ENCODE measurements around the gene GAPDH.
"Not testable (repeated sequence)": the region's sequence is repeated elsewhere in the genome, so short reads cannot be mapped to it uniquely, and the experiment has no call there.

The GAPDH gene

DNA sequence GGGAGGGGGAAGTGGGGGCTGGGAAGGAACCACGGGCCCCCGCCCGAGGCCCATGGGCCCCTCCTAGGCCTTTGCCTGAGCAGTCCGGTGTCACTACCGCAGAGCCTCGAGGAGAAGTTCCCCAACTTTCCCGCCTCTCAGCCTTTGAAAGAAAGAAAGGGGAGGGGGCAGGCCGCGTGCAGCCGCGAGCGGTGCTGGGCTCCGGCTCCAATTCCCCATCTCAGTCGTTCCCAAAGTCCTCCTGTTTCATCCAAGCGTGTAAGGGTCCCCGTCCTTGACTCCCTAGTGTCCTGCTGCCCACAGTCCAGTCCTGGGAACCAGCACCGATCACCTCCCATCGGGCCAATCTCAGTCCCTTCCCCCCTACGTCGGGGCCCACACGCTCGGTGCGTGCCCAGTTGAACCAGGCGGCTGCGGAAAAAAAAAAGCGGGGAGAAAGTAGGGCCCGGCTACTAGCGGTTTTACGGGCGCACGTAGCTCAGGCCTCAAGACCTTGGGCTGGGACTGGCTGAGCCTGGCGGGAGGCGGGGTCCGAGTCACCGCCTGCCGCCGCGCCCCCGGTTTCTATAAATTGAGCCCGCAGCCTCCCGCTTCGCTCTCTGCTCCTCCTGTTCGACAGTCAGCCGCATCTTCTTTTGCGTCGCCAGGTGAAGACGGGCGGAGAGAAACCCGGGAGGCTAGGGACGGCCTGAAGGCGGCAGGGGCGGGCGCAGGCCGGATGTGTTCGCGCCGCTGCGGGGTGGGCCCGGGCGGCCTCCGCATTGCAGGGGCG is at the start of gene GAPDH:
Gene GAPDH, plus strand, starts transcription at position 595 of the 772 bp plus-strand sequence. CDS start 316 bp downstream, outside the sequence.
- peak; percentile 93 to 95 for DNase-seq

DNA sequence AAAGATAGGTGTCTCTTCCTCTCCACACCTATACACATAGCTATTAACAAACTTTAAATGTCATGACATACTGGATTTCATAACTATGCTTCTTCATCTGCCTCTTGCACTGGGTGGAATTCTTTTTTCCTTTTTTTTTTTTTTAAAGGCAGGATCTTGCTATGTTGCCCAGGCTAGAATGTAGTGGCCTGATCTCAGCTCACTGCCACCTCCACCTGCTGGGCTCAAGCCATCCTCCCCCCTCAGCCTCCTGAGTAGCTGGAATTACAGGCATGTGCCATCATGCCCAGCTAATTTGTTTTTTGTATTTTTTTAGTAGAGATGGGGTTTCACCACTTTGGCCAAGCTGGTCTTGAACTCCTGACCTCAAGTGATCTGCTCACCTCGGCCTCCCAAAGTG is 46.1 kb upstream of the GAPDH start:
- DNase-seq = no peak

DNA sequence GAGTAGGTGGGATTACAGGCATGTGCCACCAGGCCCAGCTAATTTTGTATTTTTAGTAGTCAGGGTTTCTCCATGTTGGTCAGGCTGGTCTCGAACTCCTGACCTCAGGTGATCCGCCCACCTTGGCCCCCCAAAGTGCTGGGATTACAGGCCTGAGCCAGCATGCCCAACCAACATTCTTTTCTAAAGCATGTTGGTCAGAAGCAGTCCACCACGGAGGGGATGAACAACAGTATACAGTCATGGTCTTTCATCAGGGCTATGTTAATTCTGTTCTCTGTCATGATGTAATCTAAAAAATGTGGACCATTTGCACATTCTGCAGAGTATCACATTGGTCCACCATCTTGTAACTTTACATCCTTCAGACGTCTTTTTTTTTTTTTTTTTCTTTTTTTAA is 44.9 kb upstream of the GAPDH start:
- DNase-seq = no peak

DNA sequence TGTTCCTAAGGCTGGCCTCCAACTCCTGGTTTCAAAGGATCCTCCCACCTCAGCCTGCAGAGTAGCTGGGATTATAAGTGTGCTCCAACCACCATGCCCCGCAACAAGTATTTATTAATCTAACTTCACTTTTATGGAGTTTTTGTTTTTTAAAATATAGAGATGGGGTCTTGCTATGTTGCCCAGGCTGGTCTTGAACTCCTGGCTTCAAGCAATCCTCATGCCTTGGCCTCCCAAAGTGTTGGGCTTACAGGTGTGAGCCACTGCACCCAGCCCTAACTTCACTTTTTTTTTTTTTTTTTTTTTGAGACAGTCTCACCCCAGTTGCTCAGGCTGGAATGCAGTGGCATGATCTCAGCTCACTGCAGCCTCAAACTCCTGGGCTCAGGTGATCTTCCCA is 43.6 kb upstream of the GAPDH start:
- DNase-seq = not testable (repeated sequence)

DNA sequence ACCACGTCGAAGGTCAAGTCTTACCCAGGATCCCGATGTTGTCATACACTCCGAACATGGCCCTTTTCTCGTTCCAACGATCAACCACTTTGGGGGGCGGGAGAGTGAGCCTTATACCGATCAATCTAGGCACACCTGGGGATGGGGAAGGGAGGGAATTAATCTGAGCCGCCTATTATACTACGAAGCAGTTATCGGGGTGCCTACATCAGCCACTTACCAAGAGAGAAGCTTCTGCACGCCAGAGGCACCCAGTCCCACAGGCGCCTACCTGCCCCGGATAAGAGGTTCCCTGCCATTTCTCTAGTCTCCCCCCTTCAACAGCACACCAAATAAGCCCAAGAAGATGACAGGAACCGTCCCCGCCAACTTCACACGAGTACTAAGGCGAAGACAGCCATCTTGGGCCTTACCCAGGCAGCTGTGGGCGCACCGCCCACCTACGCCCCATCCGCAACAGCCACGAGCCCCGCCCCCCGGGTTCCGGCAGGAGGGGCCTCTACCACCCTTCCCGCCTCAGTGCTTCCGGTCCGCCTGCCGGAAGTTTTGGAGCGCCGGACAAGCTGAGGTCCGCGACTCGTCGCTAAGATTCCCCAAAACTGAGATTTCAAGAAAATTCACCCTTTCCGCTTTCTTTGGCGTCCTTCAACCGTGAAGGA is 41.4 kb upstream of the GAPDH start, which contains the start of gene MRPL51:
Gene MRPL51, minus strand, starts transcription at position 425 of the 659 bp plus-strand sequence. Its CDS starts 126 bp downstream, at position 299.
- peak; percentile 94 to 97 for DNase-seq

DNA sequence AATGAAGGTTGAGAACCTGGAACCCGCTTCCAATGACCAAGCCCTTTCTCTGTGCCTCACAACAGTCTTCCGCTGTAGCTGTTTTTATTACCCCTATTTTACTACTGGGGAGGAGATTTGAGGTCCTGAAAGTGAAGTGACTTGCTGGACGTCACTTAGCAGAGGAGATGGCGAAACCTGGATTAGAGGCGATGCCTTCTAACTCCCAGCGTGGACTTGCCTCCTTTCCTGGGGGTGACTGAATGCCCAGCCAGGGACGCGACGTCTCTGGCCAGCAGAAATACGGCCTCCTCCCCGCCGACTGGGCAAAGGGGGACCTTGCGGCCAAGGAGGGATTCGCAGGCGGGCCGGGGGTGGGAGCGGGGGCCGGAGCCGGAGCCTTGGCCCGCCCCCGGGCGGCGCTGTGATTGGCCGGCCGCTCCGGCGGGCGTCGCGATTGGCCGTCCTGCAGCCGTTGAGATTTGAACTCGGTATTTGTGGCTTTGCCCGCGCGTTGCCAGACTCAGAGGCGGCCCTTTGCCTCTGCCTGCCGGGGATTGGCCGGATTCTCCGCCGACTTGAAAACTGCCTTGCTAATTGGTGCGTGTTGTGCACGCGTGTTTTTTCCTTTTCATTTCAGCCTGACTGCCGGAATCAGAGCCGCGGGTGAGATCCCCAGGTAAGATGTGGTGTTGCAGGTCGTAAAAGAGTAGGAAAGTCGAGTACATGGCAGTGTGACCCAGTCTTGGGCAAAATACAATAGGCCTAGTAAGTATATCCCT is 40.6 kb upstream of the GAPDH start, which contains the start of gene NCAPD2:
Gene NCAPD2, plus strand, starts transcription at position 606 of the 761 bp plus-strand sequence. CDS start 997 bp downstream, outside the sequence.
- peak; percentile 96 to 97 for DNase-seq

DNA sequence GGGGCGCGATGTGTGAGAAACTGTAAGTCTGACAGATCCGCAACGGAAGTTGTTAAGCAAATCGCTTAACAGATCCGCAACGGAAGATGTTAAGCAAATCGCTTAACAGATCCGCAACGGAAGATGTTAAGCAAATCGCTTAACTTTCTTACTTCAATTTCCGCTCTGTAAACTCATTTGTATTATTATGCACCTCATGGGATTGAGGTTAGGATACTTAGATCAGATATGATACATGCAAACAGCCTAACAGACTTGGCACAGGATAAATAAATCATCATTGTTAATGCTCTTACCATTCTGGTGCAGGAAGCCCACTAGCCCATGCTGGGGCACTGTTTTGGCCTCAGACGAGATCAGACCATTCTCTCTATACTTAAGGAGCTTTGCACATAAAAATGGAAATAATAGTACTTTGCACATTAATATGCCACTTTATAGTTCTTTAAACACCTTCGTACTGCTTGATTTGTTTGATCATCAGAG is 40.0 kb upstream of the GAPDH start:
- DNase-seq = peak; percentile 25 to 27

DNA sequence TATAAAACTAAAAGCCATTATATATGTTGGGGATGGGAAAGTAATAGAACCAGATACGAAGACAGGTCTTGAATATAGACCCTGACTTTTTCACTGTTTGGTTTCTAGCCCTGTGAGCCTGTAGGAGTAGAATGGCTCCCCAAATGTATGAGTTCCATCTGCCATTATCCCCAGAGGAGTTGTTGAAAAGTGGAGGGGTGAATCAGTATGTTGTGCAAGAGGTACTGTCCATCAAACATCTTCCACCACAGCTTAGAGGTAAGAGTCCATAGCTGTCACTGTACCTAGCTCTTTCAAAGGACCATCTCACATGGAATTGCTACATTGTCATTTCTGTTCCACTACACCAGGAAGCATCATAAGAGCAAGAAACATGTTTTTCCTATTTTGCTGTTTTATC is 39.3 kb upstream of the GAPDH start:
- DNase-seq = no peak

DNA sequence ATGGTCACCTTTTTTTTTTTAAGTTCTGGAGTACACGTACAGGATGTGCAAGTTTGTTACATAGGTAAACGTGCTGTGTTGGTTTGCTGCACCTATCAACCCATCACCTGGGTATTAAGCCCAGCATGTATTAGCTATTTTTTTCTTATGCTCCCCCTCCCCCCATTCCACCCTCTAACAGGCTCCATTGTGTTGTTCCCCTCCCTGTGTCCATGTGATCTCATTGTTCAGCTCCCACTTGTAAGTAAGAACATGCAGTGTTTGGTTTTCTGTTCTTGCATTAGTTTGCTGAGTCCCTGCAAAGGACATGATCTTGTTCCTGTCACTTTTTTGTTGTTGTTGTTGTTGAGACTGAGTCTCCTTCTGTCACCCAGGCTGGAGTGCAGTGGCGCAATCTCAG is 37.0 kb upstream of the GAPDH start:
- DNase-seq = not testable (repeated sequence)

DNA sequence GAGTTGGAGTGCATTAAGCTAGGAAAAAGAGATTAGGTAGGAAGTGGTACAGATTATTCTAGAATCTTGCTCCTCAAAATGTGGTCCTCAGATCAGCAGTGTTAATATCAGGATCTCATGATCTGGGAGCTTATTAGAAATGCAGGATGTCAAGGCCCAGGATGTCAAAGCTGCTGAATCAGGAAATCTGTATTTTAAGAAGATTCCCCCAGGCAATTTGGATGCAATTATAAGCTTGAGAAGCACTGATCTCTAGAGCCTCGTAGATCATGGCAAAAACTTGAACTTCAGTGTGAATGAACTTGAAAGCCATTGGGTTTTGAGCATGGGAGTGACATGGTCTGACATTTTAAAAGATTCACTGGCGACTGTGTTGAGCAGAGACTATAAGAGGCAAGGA is 33.9 kb upstream of the GAPDH start:
- DNase-seq = no peak

DNA sequence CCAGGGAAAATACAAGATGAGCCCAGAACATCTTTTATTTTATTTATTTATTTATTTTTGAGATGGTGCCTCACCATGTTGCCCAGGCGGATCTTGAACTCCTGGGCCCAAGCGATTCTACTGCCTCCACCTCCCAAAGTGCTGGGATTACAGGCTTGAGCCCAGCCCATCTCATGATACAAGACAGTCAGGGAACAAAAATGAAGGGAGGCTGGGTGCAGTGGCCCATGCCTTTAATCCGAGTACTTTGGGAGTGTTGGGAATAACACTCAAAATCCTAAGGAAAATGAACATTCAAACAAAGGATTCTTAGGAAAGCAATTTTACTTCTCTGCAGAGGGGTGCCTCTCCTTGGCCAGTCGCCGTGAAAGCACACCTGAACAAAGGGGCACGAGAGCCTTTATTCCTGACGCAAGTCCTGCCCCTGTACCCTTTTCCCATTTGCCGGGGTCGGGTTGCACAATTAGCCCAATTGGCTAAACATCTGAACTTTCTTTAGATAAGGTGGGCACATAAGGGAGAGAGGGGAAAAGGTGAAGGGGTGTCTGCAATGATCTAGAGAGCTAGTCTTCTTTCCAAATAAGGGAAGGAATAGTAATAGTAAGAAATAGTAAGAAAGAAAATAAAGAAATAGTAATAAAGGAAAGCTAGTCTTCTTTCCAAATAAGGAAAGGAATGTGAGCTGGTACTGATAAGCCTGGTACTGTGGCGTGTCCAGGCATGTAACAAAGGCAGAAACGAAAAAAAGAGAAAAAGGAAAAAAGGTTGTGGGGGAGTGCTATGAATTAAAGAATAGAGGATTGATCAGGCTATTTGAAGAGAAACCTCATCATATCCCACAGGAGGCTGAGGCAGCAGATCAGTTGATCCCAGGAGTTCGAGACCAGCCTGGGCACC is 27.0 kb upstream of the GAPDH start:
- DNase-seq = no peak

DNA sequence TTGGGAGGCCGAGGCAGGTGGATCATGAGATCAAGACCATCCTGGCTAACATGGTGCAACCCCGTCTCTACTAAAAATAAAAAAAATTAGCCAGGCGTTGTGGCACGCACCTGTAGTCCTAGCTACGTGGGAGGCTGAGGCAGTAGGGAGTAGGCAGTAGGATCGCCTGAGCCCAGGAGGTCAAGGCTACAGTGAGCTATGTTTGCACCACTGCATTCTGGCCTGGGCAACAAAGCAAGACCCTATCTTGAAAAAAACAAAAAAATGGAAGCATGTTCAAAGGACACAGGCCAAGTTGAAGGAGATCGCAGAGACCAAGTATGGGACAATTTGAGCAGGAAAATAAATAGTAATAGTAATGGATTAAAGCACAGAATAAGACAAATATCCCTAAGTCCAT is 26.2 kb upstream of the GAPDH start:
- DNase-seq = no peak

DNA sequence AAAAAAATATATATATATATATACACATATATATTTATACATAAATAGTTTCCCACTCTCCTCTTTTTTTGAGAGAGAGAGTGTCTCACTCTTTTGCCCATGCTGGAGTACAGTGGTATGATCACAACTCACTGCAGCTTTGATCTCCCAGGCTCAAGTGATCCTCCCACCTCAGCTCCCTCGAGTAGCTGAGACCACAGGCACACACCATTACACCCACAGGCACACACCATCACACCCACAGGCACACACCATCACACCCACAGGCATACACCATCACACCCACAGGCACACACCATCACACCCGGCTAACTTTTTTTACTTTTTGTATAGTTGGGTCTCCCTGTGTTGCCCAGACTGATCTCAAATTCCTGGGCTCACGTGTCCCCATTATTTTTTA is 14.1 kb upstream of the GAPDH start:
- no peak for DNase-seq

DNA sequence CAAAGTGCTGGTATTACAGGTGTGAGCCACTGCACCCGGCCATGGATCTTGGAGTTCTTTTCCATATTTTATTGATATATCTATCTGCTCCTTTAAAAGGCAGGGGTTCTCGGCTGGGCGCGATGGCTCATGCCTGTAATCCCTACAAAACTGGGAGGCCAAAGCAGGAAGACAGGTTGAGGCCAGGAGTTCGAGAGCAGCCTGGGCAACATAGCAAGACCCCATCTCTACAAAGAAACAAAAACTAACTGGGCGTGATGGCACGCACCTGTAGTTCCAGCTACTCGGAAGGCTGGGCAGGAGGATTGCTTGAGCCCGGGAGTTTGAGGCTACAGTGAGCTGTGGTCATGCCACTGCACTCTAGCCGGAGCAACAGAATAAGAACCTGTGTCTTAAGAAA is 12.1 kb upstream of the GAPDH start:
- DNase-seq = no peak

DNA sequence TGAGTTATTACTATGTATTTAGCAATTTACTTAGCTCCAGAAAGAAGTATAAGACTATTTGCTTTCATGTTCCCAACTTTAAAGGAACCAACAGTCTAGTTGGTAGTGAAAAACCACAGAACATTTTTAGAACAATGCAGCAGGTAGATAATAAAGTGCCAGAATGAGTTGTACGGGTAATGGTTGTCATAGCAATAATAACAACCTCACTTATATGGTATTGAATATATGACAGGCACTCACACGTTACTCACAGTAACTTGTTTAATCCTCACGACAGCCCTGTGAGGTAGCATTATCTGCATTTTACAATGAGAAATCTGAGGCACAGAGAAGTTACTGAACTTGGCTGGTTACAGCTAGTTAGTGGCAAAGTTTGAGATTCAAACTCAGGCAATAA is 10.6 kb upstream of the GAPDH start:
- no peak for DNase-seq

DNA sequence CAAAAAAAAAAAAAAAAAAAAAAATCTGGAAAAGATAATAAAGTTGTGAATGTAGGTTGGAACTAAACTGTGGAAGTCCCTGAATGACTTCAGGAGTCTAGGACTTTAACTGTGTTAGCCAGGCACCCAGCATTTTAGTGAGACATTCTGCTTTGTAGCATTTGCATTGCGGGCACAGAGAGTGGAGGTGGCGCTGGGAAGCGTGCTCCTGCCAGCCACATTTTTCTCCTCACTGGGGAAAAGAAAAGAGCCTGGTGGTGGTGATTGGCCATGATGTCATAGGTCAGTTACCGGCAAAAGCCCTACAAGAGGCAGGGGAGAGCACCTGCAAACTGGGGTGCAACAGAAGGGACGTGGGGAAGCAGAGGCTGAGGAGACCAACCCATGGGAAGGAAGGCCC is 9.7 kb upstream of the GAPDH start:
- DNase-seq = no peak

DNA sequence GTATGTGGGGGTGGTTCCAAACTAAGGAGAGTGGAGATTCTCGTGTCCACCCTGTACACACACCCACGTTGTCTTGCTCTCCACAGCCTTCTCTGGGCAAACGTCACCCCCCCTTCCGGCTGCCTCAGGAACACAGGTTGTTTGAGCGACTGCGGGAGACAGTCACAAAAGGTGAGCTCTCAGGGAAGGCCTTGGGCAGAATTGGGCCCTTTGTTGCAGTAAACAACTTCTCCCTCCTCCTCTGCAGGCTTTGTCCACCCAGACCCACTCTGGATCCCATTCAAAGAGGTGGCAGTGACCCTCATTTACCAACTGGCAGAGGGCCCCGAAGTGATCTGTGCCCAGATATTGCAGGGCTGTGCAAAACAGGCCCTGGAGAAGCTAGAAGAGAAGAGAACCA is 8.1 kb upstream of the GAPDH start:
- no peak for DNase-seq

DNA sequence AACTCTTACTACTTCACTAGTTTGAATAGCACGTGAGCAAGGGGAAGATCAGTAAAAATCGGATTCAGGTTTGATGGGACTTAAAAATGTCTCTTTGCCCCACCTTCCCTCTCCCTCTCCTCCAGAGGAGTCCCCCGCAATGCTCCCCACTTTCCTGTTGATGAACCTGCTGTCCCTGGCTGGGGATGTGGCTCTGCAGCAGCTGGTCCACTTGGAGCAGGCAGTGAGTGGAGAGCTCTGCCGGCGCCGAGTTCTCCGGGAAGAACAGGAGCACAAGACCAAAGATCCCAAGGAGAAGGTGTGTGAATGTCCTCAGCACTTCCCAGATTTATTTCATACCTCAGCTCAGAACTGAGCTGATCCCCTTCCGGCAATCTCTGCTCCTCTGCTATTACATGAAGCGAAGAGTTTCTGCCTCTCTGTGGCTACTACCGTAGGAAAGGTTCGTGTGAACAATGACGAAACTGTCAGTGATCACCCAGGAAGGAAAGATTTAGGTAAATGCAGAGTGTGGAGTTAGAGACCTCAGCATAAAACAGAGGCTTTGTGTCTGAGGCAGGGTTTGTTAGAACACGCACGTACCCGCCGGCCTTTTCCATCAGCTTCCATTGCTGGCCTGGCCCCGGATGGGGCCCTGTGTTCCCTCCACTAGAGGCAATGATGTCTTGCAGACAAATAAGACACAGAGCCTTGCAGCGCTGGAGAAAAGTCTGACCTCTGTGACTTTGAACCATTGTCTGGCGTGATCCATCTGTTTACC is 7.4 kb upstream of the GAPDH start:
- DNase-seq = no peak

DNA sequence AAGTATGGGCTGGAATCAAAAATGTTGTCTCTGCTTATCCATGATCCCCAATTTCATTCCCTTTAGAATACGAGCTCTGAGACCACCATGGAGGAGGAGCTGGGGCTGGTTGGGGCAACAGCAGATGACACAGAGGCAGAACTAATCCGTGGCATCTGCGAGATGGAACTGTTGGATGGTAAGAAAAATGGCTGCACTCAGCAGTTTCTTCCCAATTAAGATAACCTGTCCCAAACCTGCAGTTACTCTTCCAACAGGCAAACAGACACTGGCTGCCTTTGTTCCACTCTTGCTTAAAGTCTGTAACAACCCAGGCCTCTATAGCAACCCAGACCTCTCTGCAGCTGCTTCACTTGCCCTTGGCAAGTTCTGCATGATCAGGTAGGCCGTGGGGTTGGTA is 6.6 kb upstream of the GAPDH start:
- no peak for DNase-seq

DNA sequence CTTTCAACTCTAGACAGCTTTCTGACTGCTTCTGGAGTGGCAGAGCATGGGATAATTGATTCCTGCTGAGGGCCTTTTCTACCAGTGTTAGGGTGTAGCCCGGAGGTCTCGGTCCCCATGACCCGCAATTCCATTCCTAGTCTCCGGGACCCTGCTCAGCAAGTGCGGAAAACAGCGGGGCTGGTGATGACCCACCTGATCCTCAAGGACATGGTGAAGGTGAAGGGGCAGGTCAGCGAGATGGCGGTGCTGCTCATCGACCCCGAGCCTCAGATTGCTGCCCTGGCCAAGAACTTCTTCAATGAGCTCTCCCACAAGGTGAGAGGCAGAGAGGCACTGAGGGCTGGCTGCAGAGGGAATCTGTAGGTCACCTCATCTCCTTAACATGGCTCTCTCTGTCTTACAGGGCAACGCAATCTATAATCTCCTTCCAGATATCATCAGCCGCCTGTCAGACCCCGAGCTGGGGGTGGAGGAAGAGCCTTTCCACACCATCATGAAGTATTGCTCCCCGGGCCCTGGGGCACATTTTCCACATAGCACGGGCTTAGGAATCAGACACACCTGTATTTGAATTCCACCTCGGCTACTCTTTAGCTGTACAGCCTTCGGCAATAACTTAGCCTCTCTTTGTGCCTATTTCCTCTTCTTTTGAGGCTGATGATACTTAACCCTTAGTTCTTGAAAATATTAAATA is 5.6 kb upstream of the GAPDH start:
- no peak for DNase-seq

DNA sequence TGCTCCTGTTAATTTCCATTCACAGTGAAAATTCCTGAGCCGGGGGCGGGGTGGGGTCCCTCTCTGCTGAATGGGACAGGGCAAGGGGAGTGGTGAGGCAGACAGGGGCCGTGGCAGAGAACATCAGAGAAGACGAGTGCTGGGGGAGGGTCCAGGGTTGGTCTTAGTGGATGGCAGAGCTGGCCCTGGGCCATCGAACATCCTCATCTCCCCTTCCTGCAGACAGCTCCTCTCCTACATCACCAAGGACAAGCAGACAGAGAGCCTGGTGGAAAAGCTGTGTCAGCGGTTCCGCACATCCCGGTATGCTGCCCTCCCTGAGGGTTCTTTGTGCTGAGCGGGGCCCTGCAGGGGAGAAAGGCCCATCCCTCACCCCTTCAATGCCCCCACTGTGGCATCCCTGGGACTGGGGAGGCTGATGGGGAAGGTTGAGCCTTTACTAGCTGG is 5.0 kb upstream of the GAPDH start:
- DNase-seq = no peak

Data from activated T-cell treated with anti-CD3 and anti-CD28 coated beads, Interleukin-2, amount 50 U/mL, for 48 hours (primary cell).